Vagina (tissue), 2 donors: ENCODE measurements around the gene PRDM7. TPM values are rescaled to one million over a fixed set of nuclear protein-coding genes. Genes with fewer than 3 reads are reported as not detected.
"Not testable (repeated sequence)": the region's sequence is repeated elsewhere in the genome, so short reads cannot be mapped to it uniquely, and the experiment has no call there.

Source experiments
- DNase-seq, 2 donors: peaks; one replicate each; pipeline ENCODE4 v3.0.0-alpha.2; 2017; ENCODE audit errors: extremely low spot score in 2 of 2
- H3K27ac ChIP-seq: fragments of 200-600 bp; sonication (generic); one replicate; pipeline ENCODE4 v1.5.1; 2019
- H3K27me3 ChIP-seq: fragments of 200-600 bp; sonication (generic); one replicate; pipeline ENCODE4 v1.5.1; 2019
- H3K36me3 ChIP-seq, 2 donors: fragments of 200-600 bp; sonication (generic); one replicate each; pipeline ENCODE4 v1.5.1; 2017 to 2019
- H3K4me1 ChIP-seq: fragments of 200-600 bp; sonication (generic); one replicate; pipeline ENCODE4 v1.5.1; 2019
- H3K4me3 ChIP-seq, 2 donors: fragments of 200-600 bp; sonication (generic); 1 replicate in 1 of 2; 2 replicates in 1 of 2; pipeline ENCODE4 v1.5.1; 2016 to 2019
- H3K9me3 ChIP-seq: fragments of 200-600 bp; sonication (generic); one replicate; pipeline ENCODE4 v1.5.1; 2019
- POLR2A ChIP-seq, 2 donors: fragments of 450-650 bp; IDR thresholded peaks; one replicate each; pipeline ENCODE4 v1.6.1; 2017; ENCODE audit warnings: antibody characterized with exemption in 2 of 2, mild to moderate bottlenecking in 2 of 2, moderate library complexity in 2 of 2
- POLR2AphosphoS5 ChIP-seq, 2 donors: sonication (generic); formaldehyde crosslinking; IDR thresholded peaks; one replicate each; pipeline ENCODE4 v1.9.0; 2017; ENCODE audit warnings: antibody characterized with exemption in 2 of 2, mild to moderate bottlenecking in 2 of 2, low read depth in 1 of 2; ENCODE audit not compliant: insufficient read depth in 1 of 2
- intact Hi-C: fragments of 100-400 bp; cut with DNase I; formaldehyde crosslinking; loops from one replicate; pipeline ENCODE4 v1.15.1; 2023
- total RNA-seq: library from RNA; depleted of rRNA; stranded (reverse); fragments of >200 nt; gene quantifications from one replicate; pipeline ENCODE4 v1.2.3, GENCODE V29; 2016
- TF ChIP-seq, protein P1 (sequence below), 3 experiments: fragments of 450-650 bp in 2 of 3; fragments of 200-600 bp in 1 of 3; sonication (generic) in 1 of 3; IDR thresholded peaks; one replicate each; pipeline ENCODE4 v1.5.1; 2017 to 2019; ENCODE audit warnings: antibody characterized with exemption in 3 of 3, mild to moderate bottlenecking in 2 of 3, moderate library complexity in 2 of 3

Gene PRDM7
- total RNA-seq, 1 donor from 2014 or later = not detected

DNA sequence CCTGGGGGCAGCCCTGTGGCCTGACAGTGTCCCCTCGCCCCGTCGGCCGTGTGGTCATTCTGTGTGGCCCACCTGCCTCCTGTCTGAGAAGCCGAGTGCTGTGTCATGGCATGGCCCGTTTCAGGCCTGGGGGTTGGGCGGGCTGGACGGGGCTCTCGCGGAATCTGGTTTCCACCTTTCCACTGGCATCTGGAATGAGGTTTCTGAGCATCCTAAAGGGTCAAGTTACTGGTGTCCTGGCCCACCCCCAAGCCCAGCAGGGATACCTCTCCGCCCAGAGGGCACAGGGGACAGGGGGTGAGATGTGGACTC, 65.7 kb downstream of the PRDM7 start:
- DNase-seq = no peak
- no peak overlapping the region for H3K27ac ChIP-seq
- H3K4me1 ChIP-seq = no peaks in the 10 kb centered on the region
- H3K36me3 ChIP-seq = no peaks in the 10 kb centered on the region
- intact Hi-C loops = no loop called here
- H3K9me3 ChIP-seq = no peaks in the 10 kb centered on the region
- H3K4me3 ChIP-seq = no peak overlapping the region
- no peak for TF ChIP-seq POLR2A (IDR thresholded peaks at IDR 0.05)
- no peak for TF ChIP-seq POLR2AphosphoS5 (IDR thresholded peaks at IDR 0.05; ENCODE audit: insufficient read depth in 1 of 2, low read depth in 1 of 2)
- TF ChIP-seq, protein P1, sequence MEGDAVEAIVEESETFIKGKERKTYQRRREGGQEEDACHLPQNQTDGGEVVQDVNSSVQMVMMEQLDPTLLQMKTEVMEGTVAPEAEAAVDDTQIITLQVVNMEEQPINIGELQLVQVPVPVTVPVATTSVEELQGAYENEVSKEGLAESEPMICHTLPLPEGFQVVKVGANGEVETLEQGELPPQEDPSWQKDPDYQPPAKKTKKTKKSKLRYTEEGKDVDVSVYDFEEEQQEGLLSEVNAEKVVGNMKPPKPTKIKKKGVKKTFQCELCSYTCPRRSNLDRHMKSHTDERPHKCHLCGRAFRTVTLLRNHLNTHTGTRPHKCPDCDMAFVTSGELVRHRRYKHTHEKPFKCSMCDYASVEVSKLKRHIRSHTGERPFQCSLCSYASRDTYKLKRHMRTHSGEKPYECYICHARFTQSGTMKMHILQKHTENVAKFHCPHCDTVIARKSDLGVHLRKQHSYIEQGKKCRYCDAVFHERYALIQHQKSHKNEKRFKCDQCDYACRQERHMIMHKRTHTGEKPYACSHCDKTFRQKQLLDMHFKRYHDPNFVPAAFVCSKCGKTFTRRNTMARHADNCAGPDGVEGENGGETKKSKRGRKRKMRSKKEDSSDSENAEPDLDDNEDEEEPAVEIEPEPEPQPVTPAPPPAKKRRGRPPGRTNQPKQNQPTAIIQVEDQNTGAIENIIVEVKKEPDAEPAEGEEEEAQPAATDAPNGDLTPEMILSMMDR (IDR thresholded peaks at IDR 0.05) = no peak
- no peaks in the 10 kb centered on the region for H3K27me3 ChIP-seq

DNA sequence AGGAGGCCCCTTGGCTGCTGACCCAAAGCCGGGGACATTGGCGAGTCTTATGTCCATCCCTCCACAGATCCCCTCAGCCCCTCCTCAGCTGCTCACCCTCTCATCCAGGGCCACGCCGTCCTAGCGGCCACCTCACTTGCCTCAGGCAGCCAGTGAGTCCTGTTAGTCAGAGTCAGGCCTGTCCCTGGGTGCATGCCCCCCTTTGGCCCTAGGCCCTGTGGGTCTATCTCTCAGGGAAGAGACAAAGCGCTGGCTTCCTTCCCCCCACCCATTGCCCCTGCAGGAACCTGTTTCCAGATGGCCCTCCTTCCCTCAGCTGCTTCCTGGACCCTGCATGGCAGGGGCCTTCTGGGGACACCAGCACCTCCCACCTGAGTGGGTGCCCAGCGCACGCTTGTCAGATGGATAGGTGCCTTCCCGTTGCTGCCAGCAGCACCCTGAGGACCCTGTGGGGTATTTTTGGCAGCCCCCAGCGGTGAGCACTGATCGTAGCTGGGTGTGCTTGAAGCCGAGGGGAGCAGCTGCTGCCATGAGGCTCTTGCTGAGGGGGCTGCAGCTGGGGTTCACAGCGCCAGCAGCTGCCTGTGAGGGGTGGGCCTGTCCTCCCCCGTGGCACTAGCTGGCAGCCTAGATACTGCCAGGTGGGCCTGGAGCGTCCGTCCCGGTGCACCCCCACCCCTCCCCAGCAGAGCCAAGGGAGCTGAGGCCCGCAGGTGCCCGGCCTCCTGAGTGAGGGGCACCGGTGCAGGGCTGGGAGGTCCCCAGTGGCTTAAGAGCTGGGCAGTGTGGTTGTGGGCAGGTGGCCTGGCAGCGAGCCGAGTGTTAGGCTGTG, 66.2 kb downstream of the PRDM7 start:
- no peak for DNase-seq
- no peak overlapping the region for H3K4me3 ChIP-seq
- no peak for TF ChIP-seq POLR2A (IDR thresholded peaks at IDR 0.05)
- no peak for TF ChIP-seq POLR2AphosphoS5 (IDR thresholded peaks at IDR 0.05; ENCODE audit: insufficient read depth in 1 of 2, low read depth in 1 of 2)
- TF ChIP-seq, protein P1 (IDR thresholded peaks at IDR 0.05) = no peak
- no peaks in the 10 kb centered on the region for H3K27me3 ChIP-seq
- H3K9me3 ChIP-seq = no peaks in the 10 kb centered on the region
- no peak overlapping the region for H3K27ac ChIP-seq
- no peaks in the 10 kb centered on the region for H3K4me1 ChIP-seq
- intact Hi-C loops = no loop called here
- H3K36me3 ChIP-seq = no peaks in the 10 kb centered on the region

DNA sequence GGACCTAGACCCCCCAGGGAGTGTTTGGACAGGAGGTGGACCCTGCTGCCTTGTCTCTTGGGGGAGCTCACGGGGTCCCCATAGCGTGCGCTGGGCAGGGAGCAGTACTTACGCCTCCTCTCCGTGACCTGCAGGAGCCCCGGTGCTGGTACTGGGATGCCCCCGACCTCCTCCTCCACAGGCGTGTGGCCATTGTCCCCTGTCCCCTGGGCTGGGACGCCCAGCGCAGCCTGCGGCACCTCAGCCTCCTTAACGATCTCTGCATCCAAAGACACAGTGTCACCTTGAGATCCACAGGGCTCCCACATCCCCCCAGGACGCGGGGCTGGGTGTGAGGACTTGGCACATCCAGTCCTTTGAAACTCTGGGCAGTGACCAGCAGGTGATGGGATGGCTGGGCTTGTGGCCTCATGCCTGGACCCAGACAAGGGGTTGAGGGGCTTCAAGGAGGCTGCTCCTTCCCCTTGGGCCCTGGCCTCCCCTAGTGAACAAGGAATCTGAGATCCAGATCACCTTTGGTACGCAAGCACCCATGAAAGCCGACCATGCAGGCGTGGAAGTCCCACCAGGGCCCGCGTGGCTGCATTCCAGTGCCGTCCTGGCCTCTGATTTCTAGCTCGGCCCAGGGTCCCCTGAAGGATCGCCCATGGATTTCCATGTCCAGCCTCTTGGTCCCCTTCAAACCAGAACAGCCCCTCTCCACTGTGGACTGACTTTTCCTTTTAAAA, 67.8 kb downstream of the PRDM7 start:
- Histone ChIP-seq H3K36me3 (no peaks in the 10 kb centered on the region), H3K4me1 (no peaks in the 10 kb centered on the region), H3K9me3 (no peaks in the 10 kb centered on the region), H3K4me3 (no peak overlapping the region), H3K27ac (no peak overlapping the region), H3K27me3 (no peaks in the 10 kb centered on the region)
- TF ChIP-seq, protein P1 (IDR thresholded peaks at IDR 0.05) = no peak
- no peak for TF ChIP-seq POLR2A (IDR thresholded peaks at IDR 0.05)
- no peak for TF ChIP-seq POLR2AphosphoS5 (IDR thresholded peaks at IDR 0.05; ENCODE audit: insufficient read depth in 1 of 2, low read depth in 1 of 2)
- no peak for DNase-seq
- intact Hi-C loops = no loop called here

DNA sequence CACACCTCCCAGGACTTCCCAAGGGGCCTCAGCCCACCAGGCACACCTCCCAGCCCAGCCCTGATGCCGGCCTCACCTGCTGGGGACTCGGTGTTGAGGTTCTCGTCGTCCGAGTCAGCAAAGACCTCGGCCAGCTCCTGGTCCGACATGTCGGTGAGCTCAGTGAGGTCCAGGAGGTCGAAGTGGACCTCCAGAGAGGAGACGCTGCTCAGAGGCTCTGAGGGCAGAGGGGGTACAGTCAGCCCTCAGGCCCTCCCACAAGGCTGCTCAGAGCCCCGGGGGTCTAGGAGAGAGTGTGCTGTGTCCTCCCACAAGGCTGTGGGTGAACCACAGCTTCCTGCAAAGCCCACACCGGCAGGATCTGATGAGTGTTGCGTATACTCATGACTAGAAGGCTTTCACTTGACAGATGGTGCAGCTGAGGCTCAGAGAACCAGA, 68.4 kb downstream of the PRDM7 start:
- TF ChIP-seq POLR2AphosphoS5 (IDR thresholded peaks at IDR 0.05; ENCODE audit: insufficient read depth in 1 of 2, low read depth in 1 of 2) (no peak), POLR2A (IDR thresholded peaks at IDR 0.05) (no peak)
- TF ChIP-seq, protein P1 (IDR thresholded peaks at IDR 0.05) = no peak
- Histone ChIP-seq H3K27me3 (no peaks in the 10 kb centered on the region), H3K4me1 (no peaks in the 10 kb centered on the region), H3K27ac (no peak overlapping the region), H3K4me3 (no peak overlapping the region), H3K9me3 (no peaks in the 10 kb centered on the region), H3K36me3 (no peaks in the 10 kb centered on the region)
- intact Hi-C loops = no loop called here
- DNase-seq = no peak

DNA sequence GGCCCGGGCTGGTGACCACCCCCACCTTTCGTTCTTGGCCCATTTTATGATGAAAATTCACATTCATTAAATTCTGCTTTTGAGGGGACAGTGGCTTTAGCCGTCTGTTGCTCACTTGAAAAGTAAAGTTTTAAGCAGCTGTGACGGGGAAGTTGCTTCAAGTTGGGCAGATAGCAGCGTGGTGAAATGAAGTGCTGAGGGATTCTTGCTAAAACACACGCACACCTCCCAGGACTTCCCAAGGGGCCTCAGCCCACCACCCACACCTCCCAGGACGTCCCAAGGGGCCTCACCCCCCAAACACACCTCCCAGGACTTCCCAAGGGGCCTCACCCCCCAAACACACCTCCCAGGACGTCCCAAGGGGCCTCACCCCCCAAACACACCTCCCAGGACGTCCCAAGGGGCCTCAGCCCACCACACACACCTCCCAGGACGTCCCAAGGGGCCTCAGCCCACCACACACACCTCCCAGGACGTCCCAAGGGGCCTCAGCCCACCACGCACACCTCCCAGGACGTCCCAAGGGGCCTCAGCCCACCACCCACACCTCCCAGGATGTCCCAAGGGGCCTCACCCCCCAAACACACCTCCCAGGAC, 69.4 kb downstream of the PRDM7 start:
- not testable (repeated sequence) for H3K27ac ChIP-seq, DNase-seq, H3K4me3 ChIP-seq

More for the DNA sequence above, 69.4 kb downstream of the PRDM7 start:
- H3K27me3 ChIP-seq, H3K4me1 ChIP-seq, H3K9me3 ChIP-seq, H3K36me3 ChIP-seq, intact Hi-C loops: not testable (repeated sequence)
